Endometrial microvascular endothelial cells (primary cell): ENCODE results near the gene ZNF488. TPM values are rescaled to one million over a fixed set of nuclear protein-coding genes. Genes with fewer than 3 reads are reported as not detected.

Source experiments
- in situ Hi-C: cut with HindIII; loops from 2 replicates; pipeline ENCODE4 v1.10.0; 2017; ENCODE audit warnings: low sequenced_read_pairs, low pct_unique_long_range_greater_than_20kb; ENCODE audit errors: inconsistent ontology term
- total RNA-seq: library from RNA; depleted of rRNA; stranded (reverse); fragments of >200 nt; gene quantifications from one replicate; pipeline ENCODE4 v1.2.3, GENCODE V29; 2015; ENCODE audit errors: inconsistent ontology term

The ZNF488 gene
- total RNA-seq, 1 donor from 2014 or later: not detected

DNA sequence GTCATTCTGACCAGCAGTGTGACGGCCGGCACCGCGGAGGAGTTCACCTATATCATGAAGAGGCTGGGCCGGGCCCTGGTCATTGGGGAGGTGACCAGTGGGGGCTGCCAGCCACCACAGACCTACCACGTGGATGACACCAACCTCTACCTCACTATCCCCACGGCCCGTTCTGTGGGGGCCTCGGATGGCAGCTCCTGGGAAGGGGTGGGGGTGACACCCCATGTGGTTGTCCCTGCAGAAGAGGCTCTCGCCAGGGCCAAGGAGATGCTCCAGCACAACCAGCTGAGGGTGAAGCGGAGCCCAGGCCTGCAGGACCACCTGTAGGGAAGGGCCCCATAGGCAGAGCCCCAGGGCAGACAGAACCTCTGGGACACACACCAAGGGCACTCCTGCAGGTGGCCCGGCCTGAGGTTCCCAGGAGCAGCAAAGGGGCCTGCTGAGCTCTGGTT lies 26.9 kb downstream of the ZNF488 start:
- in situ Hi-C loops: no loop called here

DNA sequence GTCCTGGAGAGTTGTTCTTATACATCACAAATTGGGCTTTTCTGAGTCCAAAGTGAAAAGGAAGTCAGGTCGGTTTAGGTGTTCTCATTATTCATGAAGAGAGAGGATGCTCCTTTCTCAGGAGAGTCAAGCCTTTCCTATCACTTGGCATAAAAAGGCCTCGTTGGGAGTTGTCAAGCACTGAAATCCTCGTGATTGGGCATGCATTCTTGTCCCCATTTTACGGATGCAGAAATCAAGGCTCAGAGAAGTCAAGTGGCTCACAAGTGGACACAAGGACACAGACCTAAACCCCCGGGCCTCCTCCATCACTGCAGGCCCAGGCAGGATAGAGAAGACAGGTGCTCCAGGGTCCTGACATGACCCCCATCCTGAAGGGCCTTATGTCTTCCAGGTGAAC lies 27.4 kb downstream of the ZNF488 start:
- in situ Hi-C loops: no loop called here

DNA sequence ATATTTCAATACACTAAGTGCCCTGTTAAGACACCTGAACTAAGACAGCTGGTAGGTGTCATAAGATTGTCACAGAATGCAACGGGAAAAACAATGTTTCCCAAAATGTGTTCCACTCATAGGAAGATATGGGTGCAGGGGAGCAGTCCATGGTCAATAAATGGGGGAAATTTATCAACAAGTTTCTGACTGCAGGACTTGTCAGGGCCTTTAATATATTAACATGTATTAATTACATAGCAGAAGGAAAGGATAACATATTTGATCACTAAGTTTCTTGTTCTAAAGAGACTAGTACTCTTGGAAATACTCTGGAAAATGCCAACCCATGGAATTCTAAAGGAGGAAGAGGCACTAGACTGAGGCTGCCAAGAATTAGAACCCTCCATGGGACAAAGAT lies 29.2 kb downstream of the ZNF488 start:
- in situ Hi-C loops: no loop called here

DNA sequence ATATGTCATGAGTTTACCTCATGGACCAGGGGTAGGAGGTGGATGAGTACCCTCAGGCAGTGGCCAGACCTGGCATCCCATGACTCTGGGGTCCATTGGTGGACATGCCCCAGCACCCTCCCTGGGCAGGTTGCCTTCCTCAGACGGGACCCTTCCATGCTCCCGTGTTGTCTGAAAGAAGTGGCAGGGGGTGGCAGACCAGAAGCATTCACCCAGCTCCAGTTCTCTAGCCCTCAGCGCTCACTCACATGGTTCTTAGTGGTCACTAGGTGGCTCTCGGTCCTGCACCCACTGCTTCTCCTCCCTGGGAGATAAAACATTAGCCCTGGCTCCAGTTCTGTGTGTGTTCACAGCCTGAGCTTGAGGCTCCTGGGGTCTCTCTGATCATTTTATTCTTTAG lies 29.9 kb downstream of the ZNF488 start:
- in situ Hi-C loops: no loop called here

DNA sequence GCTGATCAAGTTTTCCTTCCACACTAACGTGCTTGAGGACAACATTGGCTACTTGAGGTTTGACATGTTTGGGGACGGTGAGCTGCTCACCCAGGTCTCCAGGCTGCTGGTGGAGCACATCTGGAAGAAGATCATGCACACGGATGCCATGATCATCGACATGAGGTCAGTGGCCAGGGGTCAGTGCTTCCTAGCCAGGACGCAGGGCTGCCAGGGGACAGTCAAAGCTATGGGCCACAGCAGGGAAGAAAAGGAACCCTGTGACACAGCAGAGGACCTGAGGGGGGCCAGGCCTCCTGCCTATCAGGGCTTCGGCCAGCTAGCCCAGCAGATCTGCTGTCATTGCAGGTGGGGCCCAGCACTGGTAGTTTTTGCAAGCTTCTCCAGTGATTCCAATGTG lies 30.7 kb downstream of the ZNF488 start:
- in situ Hi-C loops: no loop called here

DNA sequence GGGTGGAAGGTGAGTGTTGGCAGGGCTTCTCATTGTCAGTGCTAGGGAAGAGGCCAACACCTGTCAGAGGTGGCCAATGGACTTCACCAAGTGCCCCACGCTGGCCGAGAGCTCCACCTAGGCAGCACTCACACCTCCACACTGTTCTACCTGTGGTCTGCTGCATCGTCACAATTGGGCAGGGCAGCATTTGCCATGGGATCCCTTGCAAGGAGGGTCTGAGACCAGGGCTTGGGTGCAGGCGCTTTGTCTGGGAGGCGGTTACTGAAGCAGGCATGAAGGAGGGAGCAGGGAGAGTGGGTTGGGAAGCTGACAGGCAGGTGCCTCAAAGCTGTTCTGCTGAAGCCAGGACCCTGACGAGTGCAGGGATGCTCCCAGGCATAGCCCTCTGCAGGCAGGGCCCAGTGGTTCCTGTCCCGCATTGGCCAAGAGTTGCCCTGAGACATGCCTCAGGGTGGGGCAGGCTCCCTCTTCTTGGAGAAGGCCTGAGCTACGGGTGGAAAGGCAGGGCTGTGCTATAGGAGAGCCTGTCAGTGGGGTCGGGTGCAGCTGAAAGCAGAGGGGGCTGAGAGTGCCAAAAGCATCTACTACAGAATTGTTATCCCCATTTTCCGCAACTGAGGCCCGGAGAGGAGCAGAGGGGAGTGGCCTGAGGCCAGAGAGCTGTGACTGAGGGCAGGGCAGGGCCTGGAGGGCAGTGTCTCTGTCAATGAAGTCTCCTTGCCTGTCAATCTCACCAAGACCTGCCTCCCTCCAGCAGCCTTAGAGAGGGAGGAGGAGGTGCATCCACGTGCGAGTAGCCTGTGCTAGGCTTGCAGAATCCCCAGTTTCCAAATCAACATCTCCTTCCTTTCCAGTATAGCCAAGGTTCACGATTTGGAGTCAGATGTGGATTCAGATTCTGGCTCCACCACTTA lies 31.9 kb downstream of the ZNF488 start:
- in situ Hi-C loops: no loop called here

DNA sequence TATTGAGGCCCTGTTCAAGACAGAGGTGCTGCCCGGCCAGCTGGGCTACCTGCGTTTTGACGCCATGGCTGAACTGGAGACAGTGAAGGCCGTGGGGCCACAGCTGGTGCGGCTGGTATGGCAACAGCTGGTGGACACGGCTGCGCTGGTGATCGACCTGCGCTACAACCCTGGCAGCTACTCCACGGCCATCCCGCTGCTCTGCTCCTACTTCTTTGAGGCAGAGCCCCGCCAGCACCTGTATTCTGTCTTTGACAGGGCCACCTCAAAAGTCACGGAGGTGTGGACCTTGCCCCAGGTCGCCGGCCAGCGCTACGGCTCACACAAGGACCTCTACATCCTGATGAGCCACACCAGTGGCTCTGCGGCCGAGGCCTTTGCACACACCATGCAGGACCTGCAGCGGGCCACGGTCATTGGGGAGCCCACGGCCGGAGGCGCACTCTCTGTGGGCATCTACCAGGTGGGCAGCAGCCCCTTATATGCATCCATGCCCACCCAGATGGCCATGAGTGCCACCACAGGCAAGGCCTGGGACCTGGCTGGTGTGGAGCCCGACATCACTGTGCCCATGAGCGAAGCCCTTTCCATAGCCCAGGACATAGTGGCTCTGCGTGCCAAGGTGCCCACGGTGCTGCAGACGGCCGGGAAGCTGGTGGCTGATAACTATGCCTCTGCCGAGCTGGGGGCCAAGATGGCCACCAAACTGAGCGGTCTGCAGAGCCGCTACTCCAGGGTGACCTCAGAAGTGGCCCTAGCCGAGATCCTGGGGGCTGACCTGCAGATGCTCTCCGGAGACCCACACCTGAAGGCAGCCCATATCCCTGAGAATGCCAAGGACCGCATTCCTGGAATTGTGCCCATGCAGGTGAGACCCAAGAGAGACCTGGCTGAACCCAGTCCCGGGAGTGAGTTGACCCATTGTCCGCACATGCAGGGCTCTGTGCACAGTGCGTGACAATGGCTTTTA lies 33.1 kb downstream of the ZNF488 start:
- in situ Hi-C loops: no loop called here

DNA sequence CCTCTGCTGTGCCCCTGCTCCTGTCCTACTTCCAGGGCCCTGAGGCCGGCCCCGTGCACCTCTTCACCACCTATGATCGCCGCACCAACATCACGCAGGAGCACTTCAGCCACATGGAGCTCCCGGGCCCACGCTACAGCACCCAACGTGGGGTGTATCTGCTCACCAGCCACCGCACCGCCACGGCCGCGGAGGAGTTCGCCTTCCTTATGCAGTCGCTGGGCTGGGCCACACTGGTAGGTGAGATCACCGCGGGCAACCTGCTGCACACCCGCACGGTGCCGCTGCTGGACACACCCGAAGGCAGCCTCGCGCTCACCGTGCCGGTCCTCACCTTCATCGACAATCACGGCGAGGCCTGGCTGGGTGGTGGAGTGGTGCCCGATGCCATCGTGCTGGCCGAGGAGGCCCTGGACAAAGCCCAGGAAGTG lies 34.1 kb downstream of the ZNF488 start:
- in situ Hi-C loops: no loop called here

DNA sequence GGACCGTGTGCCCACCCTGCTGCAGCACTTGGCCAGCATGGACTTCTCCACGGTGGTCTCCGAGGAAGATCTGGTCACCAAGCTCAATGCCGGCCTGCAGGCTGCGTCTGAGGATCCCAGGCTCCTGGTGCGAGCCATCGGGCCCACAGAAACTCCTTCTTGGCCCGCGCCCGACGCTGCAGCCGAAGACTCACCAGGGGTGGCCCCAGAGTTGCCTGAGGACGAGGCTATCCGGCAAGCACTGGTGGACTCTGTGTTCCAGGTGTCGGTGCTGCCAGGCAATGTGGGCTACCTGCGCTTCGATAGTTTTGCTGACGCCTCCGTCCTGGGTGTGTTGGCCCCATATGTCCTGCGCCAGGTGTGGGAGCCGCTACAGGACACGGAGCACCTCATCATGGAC lies 34.6 kb downstream of the ZNF488 start:
- in situ Hi-C loops: no loop called here

DNA sequence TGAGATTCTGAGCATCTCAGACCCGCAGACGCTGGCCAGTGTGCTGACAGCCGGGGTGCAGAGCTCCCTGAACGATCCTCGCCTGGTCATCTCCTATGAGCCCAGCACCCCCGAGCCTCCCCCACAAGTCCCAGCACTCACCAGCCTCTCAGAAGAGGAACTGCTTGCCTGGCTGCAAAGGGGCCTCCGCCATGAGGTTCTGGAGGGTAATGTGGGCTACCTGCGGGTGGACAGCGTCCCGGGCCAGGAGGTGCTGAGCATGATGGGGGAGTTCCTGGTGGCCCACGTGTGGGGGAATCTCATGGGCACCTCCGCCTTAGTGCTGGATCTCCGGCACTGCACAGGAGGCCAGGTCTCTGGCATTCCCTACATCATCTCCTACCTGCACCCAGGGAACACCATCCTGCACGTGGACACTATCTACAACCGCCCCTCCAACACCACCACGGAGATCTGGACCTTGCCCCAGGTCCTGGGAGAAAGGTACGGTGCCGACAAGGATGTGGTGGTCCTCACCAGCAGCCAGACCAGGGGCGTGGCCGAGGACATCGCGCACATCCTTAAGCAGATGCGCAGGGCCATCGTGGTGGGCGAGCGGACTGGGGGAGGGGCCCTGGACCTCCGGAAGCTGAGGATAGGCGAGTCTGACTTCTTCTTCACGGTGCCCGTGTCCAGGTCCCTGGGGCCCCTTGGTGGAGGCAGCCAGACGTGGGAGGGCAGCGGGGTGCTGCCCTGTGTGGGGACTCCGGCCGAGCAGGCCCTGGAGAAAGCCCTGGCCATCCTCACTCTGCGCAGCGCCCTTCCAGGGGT lies 35.2 kb downstream of the ZNF488 start:
- in situ Hi-C loops: no loop called here

DNA sequence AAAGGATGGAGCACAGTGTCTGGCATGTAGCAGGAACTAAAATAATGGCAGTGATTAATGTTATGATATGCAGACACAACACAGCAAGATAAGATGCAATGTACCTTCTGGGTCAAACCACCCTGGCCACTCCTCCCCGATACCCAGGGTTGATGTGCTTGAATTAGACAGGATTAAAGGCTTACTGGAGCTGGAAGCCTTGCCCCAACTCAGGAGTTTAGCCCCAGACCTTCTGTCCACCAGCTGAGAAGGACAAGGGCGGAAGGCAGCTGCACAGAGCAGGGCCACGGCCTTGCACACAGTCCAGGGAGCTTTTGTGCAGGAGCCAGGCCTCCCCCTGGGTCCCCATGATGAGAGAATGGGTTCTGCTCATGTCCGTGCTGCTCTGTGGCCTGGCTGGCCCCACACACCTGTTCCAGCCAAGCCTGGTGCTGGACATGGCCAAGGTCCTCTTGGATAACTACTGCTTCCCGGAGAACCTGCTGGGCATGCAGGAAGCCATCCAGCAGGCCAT lies 35.9 kb downstream of the ZNF488 start, which contains the start of gene RBP3:
TSS of gene RBP3 (plus strand) at position 226 of the 514 bp plus-strand sequence. CDS start at position 348, 122 bp downstream.
- in situ Hi-C loops: no loop called here

DNA sequence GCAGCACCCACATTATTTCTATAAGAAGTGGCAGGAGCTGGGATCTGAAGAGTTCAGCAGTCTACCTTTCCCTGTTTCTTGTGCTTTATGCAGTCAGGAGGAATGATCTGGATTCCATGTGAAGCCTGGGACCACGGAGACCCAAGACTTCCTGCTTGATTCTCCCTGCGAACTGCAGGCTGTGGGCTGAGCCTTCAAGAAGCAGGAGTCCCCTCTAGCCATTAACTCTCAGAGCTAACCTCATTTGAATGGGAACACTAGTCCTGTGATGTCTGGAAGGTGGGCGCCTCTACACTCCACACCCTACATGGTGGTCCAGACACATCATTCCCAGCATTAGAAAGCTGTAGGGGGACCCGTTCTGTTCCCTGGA lies 36.8 kb downstream of the ZNF488 start:
- in situ Hi-C loops: no loop called here

DNA sequence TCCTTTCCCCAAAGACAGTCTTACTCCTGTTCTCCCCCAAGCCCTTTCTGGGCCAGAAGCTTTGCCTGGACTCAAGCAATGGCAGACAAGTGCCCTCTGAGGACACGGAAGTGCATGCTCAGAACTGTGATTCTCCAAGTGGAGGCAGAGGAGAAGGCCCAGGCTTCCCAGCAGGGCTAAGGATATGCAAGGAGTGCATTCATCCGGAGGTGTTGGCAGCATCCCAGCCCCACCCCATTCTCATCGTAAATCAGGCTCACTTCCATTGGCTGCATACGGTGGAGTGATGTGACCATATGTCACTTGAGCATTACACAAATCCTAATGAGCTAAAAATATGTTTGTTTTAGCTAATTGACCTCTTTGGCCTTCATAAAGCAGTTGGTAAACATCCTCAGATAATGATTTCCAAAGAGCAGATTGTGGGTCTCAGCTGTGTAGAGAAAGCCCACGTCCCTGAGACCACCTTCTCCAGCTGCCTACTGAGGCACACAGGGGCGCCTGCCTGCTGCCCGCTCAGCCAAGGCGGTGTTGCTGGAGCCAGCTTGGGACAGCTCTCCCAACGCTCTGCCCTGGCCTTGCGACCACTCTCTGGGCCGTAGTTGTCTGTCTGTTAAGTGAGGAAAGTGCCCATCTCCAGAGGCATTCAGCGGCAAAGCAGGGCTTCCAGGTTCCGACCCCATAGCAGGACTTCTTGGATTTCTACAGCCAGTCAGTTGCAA lies 37.4 kb downstream of the ZNF488 start:
- in situ Hi-C loops: no loop called here

DNA sequence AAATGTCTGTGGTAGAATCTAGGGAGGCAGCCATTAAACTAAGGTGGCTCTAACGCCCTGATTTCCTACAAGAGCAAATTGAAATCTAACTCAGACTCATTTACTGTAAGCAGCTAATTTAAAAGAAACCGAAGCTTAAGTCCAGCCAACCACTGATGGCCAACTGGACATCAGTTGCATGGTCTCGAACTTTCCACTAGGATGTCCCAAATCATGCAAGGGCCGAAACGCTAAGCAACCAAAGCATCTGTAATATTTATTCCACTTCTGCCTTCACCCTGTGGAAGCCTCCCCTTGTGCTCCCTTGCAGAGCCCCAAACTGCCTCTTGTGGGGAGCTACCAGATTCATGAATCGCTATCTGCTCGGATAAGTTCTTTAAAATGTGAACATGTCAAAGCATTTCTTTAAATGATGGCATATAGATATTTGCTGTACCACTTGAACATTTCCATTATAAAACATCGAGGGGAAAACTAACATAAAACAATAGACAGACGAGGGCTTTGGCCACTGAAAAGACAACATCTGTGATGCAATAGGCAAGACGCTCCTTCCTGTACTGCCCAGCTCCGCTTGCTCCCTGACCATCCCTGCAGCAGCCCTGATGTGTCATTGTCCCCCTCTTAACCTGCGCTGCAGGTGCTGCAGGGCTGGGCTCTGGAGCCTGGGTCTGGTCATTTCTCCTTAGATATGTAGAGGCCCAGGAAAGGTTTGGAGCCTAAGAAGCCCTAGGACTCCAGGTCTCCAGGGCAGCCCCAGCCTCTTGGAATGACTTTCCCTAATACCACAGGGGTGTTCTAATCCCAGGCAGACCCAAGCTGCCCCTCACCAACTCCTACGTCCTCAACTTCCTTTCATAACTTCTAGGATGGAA lies 38.9 kb downstream of the ZNF488 start:
- in situ Hi-C loops: no loop called here

DNA sequence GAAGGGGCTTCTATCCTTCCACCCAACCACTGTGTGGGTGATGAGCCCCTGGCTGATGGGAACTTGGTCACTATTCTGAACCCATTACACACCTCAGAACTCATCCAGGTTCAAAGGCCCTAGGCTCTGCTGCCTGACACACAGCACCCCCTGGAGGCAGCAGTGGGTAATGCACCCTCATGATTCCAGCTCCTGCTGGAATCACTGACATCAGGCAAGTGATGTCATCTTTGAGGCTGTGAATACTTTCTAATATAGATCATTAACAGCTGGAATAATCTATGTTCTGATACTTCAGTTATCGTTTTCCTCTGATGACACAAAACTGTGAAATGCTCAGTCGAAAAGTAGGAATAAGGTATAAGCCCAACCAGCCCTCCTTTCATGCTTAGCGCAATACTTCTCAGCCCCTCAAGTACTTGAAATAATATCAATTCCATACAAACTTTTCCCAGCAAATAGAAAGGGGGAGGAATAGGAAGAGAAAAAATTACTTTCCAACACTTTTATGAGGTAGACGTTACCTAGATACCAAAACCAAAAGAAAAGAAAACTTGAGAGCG lies 43.4 kb downstream of the ZNF488 start:
- in situ Hi-C loops: no loop called here

DNA sequence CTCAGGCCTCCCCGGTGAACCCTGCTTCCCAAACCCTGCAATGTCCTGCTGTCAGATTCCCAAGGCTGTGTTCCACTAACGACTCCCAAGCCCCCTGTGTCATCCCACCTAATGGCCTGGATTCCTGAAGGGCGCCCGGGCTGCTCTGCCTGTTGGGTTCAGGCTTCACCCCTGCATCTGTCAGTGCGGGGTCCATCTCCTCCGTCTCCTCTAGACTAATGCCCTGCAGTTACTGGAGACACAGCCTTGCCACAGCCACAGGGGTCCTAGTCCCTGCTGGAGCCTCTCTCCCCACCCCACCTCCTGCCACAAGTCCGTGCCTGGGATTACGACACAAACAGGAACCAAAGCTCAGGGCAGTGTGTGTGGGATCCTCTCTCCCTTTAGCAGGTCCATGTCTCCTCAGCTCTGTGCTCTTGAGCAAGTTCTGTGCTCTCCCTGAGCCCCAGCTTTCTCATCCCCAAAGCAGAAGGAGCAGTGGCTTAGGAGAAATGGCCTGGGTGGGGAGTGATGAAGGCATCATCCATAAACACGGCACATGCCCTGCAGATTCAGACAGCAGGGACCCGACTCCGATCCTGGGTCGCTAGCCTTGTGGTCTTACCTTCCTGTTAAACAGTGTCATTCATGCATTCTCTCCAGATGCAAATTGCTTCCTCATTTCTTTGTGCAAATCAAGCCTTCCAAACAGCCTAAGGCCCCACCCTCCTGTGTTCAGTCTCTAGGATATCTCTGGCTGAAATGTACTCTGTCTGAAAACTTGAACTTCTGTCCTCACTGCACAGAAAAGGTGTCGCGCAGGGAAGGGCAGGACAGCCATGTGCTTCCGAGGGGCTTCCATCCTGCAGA lies 44.1 kb downstream of the ZNF488 start:
- in situ Hi-C loops: no loop called here
